ENCODE data around the gene VSNL1.

VSNL1 gene

DNA sequence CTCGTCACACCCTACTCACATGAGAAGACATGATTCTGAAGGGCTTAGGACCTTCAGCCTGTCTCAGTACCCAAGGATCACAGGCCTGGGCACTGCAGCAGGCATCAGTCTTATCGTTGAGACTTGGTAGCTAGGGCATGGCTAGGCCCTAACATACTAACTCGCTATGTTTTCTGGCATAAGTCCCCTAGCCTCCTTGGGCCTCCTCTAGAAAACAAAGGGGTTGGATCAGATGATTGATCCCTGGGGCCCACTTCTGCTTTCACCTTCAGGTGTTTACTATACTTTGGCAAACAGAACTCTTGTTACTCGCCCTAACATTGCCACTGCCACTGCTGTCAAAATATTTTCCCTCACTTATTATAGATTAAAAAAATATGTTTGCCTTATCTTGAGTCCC is 44.2 kb downstream of the VSNL1 start:
- Mint-ChIP-seq H3K4me1 (ENCODE audit: low read depth) (peaks cover 2% of the 10 kb centered on the region), H3K27me3 (ENCODE audit: low read depth) (peaks cover 4% of the 10 kb centered on the region)

DNA sequence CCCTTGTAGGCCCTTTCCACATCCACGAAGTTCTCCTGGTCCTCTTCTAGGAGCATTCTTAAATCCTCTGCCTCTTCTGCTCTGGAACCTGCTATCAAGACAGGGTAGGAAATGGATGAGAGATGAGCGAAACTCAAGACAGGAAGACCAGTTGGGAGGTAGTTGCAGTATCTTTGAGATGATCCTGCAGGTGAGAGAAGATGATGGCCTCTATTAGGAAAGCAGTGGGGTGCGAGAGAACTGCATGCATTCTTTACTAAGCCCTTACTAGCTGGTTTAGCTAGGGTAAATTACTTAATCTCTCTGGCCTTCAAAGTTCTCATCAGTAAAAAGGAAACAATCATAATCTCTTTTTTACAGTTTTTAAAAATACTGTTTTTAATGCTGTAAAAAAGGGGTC is 47.0 kb downstream of the VSNL1 start:
- Mint-ChIP-seq H3K36me3 (ENCODE audit: low read depth) (no peaks in the 10 kb centered on the region), H3K4me1 (ENCODE audit: low read depth) (no peaks in the 10 kb centered on the region), H3K27me3 (ENCODE audit: low read depth) (no peaks in the 10 kb centered on the region), H3K9me3 (no peaks in the 10 kb centered on the region), H3K27ac (no peak overlapping the region), H3K4me3 (no peak overlapping the region)

More for the DNA sequence above, 44.2 kb downstream of the VSNL1 start:
- Mint-ChIP-seq H3K4me3 (no peak overlapping the region), H3K9me3 (no peaks in the 10 kb centered on the region), H3K27ac (no peak overlapping the region), H3K36me3 (ENCODE audit: low read depth) (no peaks in the 10 kb centered on the region)

DNA sequence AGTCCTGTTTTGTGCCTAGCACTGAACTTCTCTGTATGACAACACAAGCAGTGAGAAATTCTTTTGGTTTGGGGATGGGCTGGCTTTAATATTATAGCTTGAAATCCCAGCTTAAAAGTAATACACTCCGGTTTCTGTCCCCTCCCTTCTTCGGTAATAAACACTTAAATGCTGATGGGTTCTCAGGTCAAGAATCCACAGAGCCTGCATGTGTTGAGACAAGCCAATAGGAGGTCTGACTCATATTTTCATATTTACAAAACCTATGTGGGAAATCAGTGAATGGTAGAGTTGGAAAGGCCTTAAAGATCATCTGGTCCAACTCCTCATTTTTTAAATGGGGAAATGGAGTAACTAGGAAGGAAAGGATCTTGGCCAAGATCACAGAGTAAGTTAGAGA is 47.5 kb downstream of the VSNL1 start:
- Mint-ChIP-seq H3K36me3 (ENCODE audit: low read depth) (no peaks in the 10 kb centered on the region), H3K27me3 (ENCODE audit: low read depth) (no peaks in the 10 kb centered on the region), H3K4me1 (ENCODE audit: low read depth) (no peaks in the 10 kb centered on the region), H3K27ac (no peak overlapping the region), H3K4me3 (no peak overlapping the region), H3K9me3 (no peaks in the 10 kb centered on the region)

GRCh38 chr2:17589406-17590035 is 49.0 kb downstream of the VSNL1 start:
- no peak overlapping the region for H3K4me3 Mint-ChIP-seq
- H3K27ac Mint-ChIP-seq: no peak overlapping the region
- no peaks in the 10 kb centered on the region for H3K9me3 Mint-ChIP-seq
- H3K27me3 Mint-ChIP-seq (ENCODE audit: low read depth): no peaks in the 10 kb centered on the region
- no peaks in the 10 kb centered on the region for H3K4me1 Mint-ChIP-seq (ENCODE audit: low read depth)
- H3K36me3 Mint-ChIP-seq (ENCODE audit: low read depth): no peaks in the 10 kb centered on the region

GRCh38 chr2:17590342-17590911 is 49.9 kb downstream of the VSNL1 start:
- Mint-ChIP-seq H3K27ac (no peak overlapping the region), H3K4me1 (ENCODE audit: low read depth) (no peaks in the 10 kb centered on the region), H3K9me3 (no peaks in the 10 kb centered on the region), H3K4me3 (no peak overlapping the region), H3K36me3 (ENCODE audit: low read depth) (no peaks in the 10 kb centered on the region), H3K27me3 (ENCODE audit: low read depth) (no peaks in the 10 kb centered on the region)

DNA sequence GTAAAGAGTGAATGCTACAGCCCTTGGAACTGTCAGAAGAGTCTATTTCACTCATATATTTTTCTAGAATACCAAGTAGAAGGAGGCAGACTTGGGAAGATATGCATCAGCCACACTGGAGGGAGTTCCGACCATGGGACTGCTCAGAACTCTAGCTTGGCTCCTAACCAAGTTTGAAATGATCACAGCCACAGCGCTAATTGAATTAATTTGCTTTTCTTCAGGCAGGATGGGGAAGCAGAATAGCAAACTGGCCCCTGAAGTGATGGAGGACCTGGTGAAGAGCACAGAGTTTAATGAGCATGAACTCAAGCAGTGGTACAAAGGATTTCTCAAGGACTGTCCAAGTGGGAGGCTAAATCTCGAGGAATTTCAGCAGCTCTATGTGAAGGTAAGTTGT is 51.4 kb downstream of the VSNL1 start:
- Mint-ChIP-seq H3K4me1 (ENCODE audit: low read depth) (no peaks in the 10 kb centered on the region), H3K4me3 (no peak overlapping the region), H3K36me3 (ENCODE audit: low read depth) (no peaks in the 10 kb centered on the region)

DNA sequence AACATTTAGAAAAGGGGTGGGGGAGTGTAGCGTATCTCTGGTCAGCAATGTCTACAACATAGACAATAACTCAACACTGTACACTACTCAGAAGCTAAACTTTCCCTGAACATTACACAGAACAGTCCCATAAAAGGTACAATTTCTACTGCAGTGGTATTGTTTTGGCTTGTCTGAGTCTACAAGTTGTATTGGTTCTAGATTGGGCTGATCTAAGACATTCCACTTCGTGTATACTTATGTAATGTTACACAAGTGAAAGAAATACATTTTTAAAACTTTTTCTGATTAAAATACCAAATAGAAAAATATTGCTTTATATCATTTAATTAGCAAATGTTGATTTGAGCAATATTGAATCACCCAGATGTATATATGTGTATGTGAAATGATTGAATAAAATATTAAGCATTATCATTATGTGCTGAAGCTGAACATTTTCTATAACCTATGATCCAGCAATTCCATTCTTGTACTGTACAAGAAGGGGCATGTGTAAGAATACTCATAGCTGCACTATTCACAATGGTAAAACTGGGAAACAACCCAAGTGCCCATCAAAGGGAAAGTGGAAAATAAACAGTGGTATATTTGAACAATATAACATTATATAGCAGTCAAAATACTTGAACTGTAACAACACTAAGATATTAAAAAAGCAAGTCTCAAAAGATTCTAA is 52.4 kb downstream of the VSNL1 start:
- H3K4me1 Mint-ChIP-seq (ENCODE audit: low read depth): no peaks in the 10 kb centered on the region
- no peaks in the 10 kb centered on the region for H3K9me3 Mint-ChIP-seq
- H3K4me3 Mint-ChIP-seq: no peak overlapping the region
- H3K36me3 Mint-ChIP-seq (ENCODE audit: low read depth): no peaks in the 10 kb centered on the region
- no peaks in the 10 kb centered on the region for H3K27me3 Mint-ChIP-seq (ENCODE audit: low read depth)
- H3K27ac Mint-ChIP-seq: no peak overlapping the region

More for the DNA sequence above, 51.4 kb downstream of the VSNL1 start:
- no peaks in the 10 kb centered on the region for H3K9me3 Mint-ChIP-seq
- no peak overlapping the region for H3K27ac Mint-ChIP-seq
- no peaks in the 10 kb centered on the region for H3K27me3 Mint-ChIP-seq (ENCODE audit: low read depth)

GRCh38 chr2:17593445-17593840 is 52.9 kb downstream of the VSNL1 start:
- no peak overlapping the region for H3K27ac Mint-ChIP-seq
- H3K9me3 Mint-ChIP-seq: no peaks in the 10 kb centered on the region
- no peak overlapping the region for H3K4me3 Mint-ChIP-seq
- no peaks in the 10 kb centered on the region for H3K36me3 Mint-ChIP-seq (ENCODE audit: low read depth)
- H3K4me1 Mint-ChIP-seq (ENCODE audit: low read depth): no peaks in the 10 kb centered on the region
- H3K27me3 Mint-ChIP-seq (ENCODE audit: low read depth): no peaks in the 10 kb centered on the region

- no peaks in the 10 kb centered on the region for H3K36me3 Mint-ChIP-seq (ENCODE audit: low read depth)
- no peaks in the 10 kb centered on the region for H3K4me1 Mint-ChIP-seq (ENCODE audit: low read depth)
- H3K27ac Mint-ChIP-seq: no peak overlapping the region
- H3K9me3 Mint-ChIP-seq: no peaks in the 10 kb centered on the region
- no peaks in the 10 kb centered on the region for H3K27me3 Mint-ChIP-seq (ENCODE audit: low read depth)
- H3K4me3 Mint-ChIP-seq: no peak overlapping the region
Measured at GRCh38 chr2:17593841-17594491, 53.5 kb downstream of the VSNL1 start.

- Mint-ChIP-seq H3K4me1 (ENCODE audit: low read depth) (no peaks in the 10 kb centered on the region), H3K27me3 (ENCODE audit: low read depth) (no peaks in the 10 kb centered on the region), H3K27ac (no peak overlapping the region), H3K9me3 (no peaks in the 10 kb centered on the region), H3K36me3 (ENCODE audit: low read depth) (no peaks in the 10 kb centered on the region), H3K4me3 (no peak overlapping the region)
Measured at GRCh38 chr2:17594533-17595401, 54.3 kb downstream of the VSNL1 start.

- Mint-ChIP-seq H3K4me1 (ENCODE audit: low read depth) (no peaks in the 10 kb centered on the region), H3K9me3 (no peaks in the 10 kb centered on the region), H3K36me3 (ENCODE audit: low read depth) (no peaks in the 10 kb centered on the region), H3K27me3 (ENCODE audit: low read depth) (no peaks in the 10 kb centered on the region), H3K4me3 (no peak overlapping the region), H3K27ac (no peak overlapping the region)
Measured at GRCh38 chr2:17599617-17600016, 59.1 kb downstream of the VSNL1 start.

DNA sequence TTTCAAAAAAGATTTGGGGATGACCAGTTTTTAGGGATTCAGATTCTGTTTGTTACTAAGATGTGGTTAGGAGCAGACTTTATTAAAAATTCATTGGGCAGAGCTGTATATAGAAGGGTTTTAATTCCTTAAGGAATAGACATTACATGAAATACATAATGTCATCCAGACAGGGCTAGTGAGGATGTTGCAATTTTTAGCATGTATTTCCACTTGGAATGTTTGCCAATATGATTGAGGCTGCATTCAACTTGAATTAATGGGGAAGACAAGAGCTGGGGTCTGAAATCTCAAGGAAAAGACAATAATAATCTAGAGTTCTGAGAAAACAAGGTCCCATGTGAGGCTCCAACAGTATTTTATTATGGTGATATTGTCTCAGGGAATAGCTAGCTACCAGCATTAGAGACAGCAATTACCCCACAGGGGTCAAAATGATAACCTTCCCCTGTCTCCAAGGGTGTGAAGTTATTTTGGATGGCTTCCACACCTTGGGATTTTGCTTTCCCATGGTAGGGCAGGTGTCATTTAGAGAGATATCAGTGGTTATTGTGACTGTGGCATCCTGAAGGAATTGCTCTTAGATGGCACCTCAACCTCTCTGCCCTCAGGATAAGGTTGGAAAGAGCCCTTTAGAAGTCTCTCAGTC is 60.2 kb downstream of the VSNL1 start:
- H3K9me3 Mint-ChIP-seq: no peaks in the 10 kb centered on the region
- no peak overlapping the region for H3K4me3 Mint-ChIP-seq
- H3K27ac Mint-ChIP-seq: no peak overlapping the region
- H3K4me1 Mint-ChIP-seq (ENCODE audit: low read depth): no peaks in the 10 kb centered on the region
- no peaks in the 10 kb centered on the region for H3K27me3 Mint-ChIP-seq (ENCODE audit: low read depth)
- no peaks in the 10 kb centered on the region for H3K36me3 Mint-ChIP-seq (ENCODE audit: low read depth)

DNA sequence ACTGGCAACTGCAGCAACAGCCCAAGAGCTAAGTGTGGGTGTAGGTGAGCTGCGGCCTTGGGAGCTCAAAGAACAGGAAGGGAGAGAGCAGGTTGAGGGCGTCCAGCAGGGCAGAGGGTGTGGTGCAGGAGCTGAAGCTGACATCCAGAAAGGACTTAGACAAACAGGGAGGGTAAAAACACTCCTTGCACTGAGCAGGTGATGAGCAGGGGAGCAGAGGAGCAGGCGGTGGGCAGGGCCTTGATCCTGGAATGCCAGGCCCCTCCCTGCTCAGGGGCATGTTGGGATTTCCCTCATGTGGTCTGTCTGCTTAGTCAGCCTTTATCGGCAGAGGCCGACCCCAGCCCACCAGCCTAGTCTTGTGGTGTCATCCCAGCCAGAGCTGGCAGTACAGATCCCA is 63.6 kb downstream of the VSNL1 start:
- Mint-ChIP-seq H3K27ac (no peak overlapping the region), H3K4me1 (ENCODE audit: low read depth) (no peaks in the 10 kb centered on the region), H3K4me3 (no peak overlapping the region), H3K36me3 (ENCODE audit: low read depth) (no peaks in the 10 kb centered on the region), H3K9me3 (no peaks in the 10 kb centered on the region), H3K27me3 (ENCODE audit: low read depth) (no peaks in the 10 kb centered on the region)

DNA sequence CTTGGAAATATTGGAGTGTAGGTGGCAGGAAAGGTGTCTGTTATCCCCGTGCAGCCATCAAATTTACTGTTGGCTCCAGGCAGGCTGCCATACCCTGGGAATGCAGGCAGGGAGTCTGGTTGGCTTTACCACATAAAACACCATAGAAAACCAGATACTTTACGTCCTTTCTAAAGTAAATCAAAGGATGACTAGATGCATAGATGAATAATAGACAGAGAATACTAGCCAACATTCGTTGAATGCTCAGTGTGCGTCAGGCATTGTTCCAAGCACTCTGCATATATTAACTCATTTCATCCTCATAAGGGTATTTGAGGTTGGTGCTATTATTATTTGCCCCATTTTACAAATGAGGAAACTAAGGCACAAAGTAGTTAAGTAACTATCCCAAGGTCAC is 65.2 kb downstream of the VSNL1 start:
- H3K27ac Mint-ChIP-seq: no peak overlapping the region
- no peaks in the 10 kb centered on the region for H3K4me1 Mint-ChIP-seq (ENCODE audit: low read depth)
- no peaks in the 10 kb centered on the region for H3K9me3 Mint-ChIP-seq
- H3K4me3 Mint-ChIP-seq: no peak overlapping the region
- no peaks in the 10 kb centered on the region for H3K36me3 Mint-ChIP-seq (ENCODE audit: low read depth)
- no peaks in the 10 kb centered on the region for H3K27me3 Mint-ChIP-seq (ENCODE audit: low read depth)

All from T-helper 1 cell treated with Interleukin-12 subunit alpha and Interleukin-12 subunit beta and Interleukin-4 antibody, amounts not matched to agents 30 μg/mL and 1 μg/mL, for 36 hours (primary cell).